ENCODE results near the gene HOXB8.

The HOXB8 gene

DNA sequence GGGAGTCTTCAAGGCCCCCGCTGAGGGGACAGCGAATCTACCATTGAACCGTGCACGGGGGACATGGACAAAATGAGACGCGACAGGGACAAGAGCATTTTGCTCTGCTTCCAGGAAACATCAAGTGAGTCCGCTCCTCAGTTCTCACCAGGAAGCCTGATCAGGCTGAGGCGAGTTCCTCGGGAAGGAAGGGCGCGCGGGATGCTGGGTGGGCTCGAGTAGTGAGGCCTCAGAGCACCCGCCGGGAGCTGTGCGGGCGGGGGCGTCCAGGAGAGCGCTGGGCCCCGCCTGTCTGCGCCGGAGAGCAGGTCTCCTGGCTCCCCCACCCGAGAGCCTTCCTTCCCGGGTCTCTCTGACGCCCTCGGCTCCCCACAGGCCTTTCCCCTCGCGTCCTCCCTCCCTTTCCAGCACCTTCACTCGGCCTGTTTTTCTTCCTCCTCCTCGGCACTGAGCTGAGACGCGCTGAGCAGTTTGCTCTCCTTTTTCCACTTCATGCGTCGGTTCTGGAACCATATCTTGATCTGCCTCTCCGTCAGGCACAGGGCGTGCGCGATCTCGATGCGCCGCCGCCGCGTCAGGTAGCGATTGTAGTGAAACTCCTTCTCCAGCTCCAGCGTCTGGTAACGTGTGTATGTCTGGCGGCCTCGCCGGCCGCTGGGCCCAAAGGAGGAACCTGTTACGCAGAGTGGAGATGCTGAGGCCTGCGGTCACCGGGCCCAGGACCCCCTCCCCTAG, 18.9 kb downstream of the HOXB8 start:
- DNase-seq: no peak

DNA sequence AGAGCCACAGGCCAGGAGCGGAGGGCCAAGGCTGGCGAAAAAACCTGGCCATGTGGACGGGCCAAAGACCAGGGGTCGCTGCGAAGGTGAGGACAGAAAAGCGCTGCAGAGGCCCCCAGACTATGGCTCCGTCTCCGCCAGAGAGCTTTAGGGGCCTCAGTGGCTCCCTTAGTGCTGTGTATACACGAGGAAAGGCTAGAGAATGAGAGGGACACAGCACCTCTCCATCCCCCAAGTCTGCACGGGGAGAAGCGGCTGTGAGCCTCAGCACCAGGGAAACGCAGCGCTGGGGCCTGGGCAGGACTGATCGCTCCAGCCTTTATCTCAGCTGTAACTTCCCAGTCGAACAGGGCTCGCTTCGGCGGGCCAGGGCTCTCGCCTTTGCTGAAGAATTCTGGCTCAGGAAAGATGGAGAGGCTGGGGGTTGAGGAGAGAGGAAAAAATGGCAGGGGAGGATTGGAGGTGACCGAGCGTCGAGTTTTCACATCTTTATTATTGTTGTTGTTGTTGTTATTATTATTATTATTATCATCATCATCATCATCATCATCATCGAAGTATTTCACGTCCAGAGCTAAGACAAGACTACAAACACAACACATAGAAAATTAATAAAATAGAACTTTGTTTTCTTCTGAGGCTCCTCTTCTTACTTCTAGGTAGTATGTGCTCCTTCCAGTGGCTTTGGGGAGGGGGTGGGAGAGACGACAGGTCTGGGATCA, 19.7 kb downstream of the HOXB8 start:
- no peak for DNase-seq

DNA sequence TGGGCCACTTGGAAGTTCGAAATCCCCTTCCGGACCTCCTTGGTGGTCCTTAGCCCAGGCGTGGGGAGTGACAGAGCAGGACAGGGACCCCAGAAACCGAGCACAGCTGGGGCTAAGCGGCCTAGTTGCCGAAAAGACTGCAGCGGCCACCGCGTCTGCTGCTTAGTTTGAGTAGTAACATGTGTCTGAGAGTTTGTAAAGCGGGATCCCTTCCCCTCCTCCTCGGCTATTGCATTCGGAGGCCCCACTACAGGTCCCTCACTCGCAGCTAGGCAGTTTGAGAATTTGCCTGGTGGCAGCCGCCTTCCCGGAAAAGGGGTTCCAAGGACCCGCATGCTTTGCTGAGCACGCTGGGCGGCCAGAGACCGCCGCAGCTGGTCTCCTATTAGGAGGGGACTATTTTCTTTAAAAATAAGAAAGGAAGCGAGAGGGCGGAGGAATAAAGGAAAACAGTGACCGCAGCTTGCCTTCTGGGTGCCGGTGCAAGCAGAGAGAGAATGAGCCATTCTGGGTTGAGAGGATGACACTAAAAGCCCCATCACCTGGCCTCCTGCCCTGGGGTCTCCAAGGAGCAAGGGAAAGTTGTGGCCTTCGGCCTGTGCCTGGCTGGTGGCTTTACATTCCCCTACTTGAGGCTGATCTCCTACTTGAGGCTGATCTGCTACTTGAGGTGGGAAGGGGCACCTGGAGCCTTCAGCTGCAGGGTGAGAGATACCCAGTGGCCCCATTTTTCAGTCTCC, 20.4 kb downstream of the HOXB8 start:
- DNase-seq: no peak

DNA sequence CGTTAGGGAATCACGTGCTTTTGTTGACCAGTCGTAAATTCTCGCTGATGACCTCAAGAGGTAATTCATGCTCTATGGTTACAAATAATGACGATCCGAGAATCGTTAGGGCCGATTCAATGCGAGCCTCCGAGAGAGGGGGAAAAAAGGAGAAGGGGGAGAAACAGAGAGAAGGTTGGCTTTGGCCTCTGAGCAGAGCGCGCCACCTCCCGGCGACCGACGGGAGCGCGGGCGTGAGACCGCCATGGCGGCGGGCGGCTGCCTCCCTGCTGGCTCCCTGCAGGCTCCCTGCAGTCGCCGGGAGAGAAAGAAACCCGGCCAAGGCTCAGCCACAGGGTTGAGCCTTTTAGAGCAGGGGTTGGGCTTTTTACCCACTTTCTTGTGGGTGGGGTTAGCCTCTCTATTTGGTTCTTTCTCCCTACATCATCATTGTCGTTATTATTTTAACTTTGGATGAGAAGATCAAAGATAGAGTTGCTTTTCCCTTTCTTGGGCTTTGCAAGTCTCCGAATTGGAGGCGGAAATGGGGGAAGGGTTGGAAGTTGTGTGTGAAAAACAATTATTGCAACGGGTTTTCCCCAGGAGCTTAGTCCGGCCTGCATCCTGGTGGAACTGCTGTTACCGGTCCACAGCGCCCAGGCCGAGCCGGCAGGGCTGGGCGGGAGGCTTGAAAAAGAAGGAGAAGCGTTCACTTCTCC, 21.1 kb downstream of the HOXB8 start:
- DNase-seq: no peak

DNA sequence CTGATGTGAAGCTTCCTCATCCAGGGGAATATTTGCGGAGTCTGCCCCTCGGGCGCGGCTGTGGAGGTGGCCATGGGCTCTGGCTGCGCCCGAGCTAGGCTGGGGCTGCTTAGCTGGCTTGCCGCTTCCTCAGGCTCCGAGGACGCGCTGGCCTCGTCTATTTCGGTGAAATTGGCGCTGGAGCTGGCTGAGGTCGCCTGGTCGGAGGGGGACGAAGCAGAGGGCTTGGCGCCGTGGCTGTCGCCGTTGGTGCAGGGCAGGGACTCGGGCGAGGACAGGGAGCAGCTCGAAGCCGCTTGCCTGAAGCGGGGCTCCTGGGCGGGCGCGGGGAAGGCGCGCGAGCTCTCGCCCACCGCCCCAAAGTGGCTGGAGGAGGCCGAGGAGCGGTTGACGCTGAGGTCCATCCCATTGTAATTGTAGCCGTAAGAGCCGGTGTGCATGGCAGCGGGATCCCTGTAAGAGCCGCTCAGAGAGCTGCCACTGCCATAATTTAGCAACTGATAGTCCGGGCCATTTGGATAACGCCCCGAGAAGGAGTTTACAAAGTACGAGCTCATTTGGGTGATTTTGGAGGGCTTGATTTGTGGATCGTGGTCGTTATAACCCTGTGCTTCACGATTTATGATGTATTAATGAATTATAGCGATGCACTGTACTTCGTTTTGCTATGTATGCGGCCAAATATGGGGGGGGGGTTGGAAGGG, 21.8 kb downstream of the HOXB8 start, which contains the start of gene HOXB5:
TSS of gene HOXB5 (minus strand) at position 654 of the 704 bp plus-strand sequence. CDS start at position 557, 97 bp downstream.
- DNase-seq: no peak

DNA sequence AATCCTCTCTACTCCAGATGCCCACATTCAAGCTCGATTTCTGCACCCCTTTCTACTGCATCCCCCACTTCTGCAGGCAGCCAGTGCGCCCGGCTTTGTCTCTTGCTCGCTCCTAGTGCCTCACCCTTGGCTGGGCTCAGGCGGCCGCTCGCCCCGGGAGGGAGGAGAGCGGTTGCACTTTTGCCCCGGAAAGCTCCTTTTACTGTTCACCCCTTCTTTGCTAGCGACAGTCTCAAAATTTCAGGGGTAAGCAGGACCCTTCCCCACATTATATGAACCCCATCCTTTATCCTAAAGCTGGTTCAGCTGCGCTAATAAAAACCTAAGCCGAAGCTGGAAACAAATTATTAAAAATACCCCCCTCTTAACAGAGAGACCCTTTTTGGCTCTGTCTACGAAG, 22.5 kb downstream of the HOXB8 start:
- no peak for DNase-seq

DNA sequence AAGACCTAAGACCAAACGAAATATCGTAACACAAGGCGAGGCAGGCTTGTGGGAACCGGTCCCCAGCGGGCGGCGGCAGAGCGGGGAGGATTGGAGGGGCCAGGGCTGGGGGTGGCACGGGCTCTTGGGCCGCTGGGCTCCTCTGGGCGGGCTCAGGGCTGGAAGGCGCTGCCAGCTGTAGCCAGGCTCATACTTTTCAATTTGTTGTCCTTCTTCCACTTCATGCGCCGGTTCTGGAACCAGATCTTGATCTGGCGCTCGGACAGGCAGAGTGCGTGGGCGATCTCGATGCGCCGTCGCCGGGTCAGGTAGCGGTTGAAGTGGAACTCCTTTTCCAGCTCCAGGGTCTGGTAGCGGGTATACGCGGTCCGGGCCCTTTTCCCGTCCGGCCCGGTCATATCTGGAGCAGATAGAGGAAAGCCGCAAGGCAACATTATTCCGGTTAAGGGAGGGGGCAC, 23.0 kb downstream of the HOXB8 start:
- no peak for DNase-seq

DNA sequence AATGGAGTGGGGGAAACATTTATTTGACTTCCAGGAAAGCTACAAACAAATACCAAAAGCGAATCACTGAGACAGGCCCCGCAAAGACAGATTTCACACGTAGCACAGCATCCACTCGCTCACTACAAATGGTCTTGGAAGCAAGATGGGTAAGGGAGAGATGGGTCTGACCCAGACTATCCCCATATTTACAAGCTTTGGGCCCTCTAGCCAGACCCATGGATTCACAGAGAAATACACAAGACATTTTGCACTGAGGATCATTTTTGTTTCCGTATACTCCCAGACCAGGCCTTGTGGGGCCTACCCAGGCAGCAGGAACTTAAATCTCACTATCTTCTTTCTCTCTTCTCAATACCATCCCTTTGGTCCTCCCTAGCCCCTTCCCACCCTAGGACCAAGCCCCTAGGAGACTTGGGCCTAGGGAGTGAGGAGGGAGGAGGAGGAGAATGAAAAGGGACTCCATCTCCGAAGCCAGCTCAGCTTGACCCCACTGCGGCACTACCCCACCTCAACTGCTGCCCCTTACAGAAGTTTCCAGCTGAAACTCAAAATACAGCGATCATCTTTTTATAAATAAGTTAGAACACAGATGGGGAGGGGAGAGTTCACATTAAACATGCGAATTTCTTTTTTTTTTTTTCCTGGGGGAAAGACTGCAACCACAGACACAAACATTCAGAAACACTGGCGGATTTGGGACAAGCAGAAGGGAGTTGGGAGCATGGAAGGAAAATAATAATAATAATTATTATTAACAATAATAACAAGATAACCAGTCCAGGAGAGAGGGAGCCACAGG, 23.6 kb downstream of the HOXB8 start:
- DNase-seq: no peak

DNA sequence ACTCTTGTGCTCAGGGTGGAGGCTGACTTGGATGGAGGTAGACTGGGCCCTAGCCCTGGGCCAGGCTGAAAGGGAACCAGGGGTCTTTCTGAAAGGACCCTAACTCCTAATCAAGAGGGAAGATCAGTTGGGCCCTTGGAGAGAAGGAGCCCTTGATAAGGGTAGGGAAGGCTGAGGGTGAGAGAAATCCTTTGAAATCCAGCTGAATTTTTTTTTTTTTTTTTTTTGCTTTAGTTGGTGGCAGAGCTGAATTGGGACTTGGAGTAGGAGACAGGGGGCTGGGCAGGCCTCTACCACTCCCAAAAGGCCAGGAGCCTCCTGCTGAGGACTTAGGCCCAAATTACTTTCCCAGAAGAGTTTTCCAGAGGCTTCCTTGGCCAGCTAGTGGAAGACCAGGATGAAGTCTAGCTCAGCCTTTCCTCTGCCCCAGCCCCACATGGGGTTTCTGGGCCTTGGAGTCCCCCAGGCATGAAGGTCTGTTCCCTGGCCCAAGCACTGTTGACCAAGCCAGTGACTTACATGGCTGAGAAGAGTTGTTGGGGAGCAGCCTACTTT, 24.4 kb downstream of the HOXB8 start:
- DNase-seq: no peak

DNA sequence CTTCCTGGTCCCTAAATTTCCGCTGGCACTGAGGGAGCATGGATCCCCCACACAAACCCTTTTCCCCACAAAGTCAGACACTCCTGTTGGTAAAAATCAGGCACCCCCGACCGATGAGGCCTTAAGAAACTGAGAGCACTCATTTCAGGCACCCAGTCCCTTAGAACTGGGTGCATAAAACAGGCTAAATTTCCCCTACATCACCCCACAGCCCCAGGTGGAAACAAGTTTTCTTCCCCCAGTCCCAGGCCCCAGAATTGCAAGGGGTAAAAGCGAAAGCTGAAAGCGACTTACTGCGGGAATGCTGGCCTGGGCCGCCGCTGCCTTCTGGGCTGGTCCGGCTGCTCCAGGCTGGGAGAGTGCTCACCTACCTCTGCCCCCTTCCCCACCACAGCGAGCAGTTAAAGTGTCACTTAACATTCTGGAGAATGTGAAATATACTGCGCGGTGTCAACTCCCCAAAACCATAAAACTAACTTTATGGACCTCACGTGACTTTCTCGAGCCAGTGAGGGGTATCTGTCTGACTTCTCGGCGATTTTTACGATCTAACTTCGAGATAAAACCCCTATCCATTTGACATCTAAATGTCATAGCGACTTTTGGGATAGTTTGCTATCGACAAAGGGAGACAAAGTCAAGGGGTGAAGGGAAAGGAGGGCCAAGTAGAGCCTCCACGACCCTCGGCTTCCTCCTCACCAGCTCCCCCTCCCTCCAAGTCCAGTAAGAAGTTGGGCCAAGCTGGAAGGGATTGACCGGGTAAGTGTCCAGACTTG, 25.1 kb downstream of the HOXB8 start, which contains the start of gene HOXB3:
TSS of gene HOXB3 (minus strand) at position 411 of the 776 bp plus-strand sequence. CDS start 37,767 bp downstream, outside the sequence.
- DNase-seq: no peak

DNA sequence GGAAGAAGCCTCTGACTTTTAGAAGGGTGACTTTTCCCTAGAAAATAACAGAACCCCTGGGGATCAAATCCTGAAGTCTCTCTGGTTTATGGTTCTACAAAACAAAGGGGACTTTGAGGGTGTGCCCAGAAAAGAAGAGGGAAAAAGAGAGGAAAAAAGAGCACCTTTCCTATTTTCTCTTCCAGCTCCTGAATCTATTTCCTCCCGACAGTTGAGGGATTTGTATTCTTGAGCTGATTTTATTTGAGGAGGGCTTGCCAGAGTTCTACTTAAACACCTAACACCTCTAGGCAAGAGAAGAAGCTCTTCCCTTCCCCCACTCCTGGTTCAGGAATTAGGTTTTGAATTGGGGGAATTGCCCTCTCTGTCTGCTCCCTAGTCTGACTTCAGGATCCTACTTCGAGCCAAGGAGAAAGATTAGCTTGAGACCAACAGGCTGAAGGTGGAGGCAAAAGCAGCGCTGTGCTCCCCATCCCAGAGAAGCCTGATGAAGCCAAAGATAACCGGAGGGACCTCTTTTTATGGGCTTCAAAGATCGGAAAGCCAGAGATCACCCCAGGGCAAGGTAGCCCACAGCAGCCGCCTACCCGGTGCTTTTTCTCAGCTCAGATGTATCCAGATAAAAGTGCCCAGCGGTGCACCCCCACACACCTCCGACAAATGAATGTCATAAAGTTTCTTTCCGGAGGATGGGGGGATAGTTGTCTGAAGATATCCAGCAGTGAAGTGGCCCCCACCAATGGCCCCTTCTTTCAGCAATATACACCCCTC, 25.8 kb downstream of the HOXB8 start:
- no peak for DNase-seq

DNA sequence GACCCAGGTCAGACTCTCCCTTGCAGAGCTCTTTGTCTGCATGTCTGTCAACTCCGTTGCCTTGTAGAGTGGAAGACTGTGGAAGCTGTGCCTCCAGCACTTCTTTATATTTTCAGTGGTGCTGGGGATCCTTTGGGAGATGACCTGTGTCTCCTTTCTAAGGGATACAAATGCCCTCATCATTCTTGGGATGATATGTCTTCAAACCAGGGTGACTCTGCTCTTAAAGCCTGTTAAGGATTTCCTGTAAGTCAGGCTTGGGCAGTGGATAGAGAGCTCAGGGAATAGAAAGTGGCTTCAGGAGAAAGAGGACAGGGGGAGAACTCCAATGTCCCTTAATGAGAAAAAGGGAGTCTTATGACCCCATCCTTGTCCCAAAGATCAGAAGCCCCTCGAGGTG, 26.6 kb downstream of the HOXB8 start:
- DNase-seq: no peak

DNA sequence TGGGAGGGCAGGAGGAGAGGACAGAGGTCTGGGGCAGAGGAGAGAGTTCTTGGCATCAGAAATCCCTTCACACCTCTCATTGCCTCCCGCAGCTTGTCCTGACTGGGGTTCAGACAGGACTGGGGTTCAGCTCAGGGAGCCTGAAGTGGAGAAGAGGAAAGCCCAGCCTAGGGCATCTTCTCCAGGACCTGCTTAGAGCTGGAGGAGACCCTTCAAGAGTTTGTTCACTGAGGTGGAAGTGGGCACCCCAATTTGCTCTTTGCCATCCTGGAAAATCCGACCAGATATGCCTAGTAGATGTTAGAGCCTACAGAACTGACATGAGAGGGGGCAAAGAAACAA, 27.0 kb downstream of the HOXB8 start:
- no peak for DNase-seq

DNA sequence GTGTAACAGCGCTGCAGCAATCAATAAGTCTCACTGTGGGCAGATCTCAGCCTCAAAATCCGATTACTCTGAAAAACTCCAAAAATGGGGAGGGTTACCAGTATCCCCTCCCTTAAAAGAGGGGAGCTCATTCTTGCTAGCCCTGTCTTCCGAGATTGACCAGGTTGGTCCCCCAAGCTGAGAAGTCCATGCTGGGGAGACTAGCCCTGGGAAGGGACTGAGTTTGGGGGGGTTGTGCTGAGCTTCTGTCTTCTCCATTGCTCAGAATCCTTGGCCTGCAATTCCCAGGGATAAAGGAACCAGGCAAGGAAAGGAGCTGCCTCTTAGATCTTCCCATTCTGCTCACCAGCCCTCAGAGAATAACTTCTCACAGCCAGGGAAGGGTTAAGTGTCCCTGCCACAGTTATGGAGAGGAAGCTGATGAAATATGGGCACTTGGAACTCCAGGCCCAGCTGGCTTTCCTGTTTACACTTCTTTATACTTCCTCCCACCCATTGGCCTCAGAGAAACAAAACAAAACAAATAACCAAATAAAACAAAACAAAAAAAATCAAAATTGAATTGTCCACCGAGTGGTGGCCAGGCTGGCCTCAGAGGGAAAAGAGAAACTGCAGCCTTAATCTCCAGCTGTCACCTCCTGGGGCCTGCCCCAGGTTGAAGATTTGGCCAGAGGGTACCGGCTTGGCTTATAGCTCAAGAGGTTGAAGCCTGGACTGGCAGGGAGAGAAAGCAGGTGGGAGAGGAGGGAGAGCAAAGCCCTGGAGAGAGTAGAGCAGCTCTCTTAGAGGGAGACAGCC, 27.6 kb downstream of the HOXB8 start:
- DNase-seq: no peak

DNA sequence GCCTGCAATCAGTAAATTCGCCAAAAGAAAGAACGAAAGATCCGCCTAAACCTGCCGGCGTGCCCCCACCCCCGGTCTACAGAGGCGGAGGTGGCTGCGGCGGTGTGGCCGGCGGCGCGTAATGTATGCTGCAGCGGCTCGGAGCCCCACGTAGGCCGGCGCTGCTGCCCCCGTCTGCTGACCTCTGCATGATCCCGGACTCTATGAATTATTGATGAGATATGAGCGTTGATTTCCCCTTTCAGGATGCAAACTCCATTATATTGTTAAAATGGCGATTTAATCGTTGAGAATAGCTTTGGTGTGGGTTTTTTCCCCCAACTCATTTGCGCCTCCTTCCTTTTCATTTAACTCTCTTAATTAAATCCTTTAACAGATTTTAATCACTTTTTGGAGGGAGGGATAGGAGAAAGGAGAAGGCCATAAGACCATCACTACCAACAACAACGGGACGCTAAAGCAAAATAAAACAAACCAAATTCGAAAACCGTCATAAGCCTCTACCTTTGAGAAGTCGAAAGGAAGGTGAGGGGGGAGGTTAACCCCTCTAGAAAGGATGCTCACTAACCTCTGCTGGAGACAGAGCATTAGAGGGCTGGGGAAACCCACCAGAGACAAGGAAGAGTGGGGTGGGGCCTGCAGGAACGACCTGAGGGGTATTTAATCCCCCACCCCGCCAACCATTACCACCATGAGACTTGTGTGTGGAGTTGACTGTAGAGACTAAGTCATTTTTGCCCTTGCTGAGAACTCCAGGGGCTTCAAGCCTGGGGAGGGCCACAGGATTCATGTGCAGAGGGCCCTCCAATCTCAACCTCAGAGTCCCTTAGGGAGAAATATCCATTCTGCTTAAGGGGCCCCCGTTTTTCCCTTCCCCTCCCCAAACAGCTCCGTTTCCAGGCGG, 28.5 kb downstream of the HOXB8 start:
- no peak for DNase-seq

DNA sequence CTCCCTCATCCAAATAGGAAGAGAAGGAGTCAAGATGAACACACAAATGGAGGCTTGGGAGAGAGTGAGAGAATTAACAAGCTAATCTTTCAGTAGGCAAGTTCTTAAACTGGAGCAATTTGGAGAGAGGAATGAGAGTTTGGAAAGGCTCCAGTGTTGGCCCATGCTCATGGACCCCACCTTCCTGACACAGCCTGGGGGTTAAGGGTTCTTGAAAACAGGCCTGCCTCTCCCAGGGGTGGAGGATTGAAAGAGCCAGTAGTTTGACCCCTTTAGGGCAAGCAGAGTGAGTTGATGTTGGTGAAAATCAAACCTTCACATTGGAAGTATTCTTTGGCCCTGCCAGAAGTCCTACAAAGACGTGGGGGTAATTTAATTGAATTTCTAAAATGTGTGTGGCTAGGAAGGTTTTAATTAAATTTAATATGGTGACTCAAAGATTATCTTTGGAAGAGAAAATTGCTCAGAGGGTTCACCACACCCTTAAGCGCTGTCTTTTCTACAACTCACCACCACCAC, 30.8 kb downstream of the HOXB8 start:
- DNase-seq: no peak

DNA sequence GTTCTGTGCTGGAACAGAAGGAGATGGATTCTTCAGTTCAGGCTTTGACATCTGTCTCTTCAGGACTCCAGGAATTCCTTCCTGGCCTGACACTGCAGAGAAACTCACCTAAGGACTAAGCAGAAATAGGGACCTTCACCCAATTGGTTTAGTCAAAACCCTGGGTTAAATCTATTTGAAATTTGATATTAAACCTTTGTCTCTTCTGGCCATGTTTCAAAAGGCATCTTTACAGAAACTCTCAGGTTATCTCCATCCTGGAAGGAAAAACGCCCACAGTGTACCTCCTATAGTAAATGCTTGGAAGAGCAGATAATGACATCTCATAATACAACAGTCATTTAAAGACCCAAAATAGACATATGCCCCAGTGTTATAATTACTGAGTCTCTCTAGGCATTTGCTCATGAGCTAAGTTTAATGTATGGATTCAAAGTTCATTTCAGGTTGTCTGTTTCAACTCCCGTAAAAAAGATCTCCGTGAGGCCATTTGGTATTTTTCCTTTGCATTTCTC, 31.3 kb downstream of the HOXB8 start:
- no peak for DNase-seq
